K562 (cell line): ENCODE measurements around the gene SCAP. TPM values are rescaled to one million over a fixed set of nuclear protein-coding genes. Genes with fewer than 3 reads are reported as not detected.

Experiments used
- ATAC-seq: fragments of 200-7000 bp; cut with Tn5 transposase; 3 replicates; pipeline ENCODE4 v1.9.1; 2020; ENCODE audit warnings: moderate library complexity
- BruUV-seq: library from RNA; stranded (reverse); fragments of 400-500 nt; replicated peaks from 2 replicates; lab custom pipeline; 2021; lab: Mats Ljungman, UMichigan
- CTCF ChIA-PET: fragments of 300-600 bp; formaldehyde crosslinking; extraction: SDS; loops from one replicate; lab custom pipeline; 2021; ENCODE audit warnings: low intra/inter-chr PET ratio; lab: Yijun Ruan, JAX
- POLR2A ChIA-PET: fragments of 300-600, 350-650 bp; sonication (Branson Sonifier 250); formaldehyde crosslinking; extraction: SDS; loops from one replicate; lab custom pipeline; 2021; ENCODE audit warnings: antibody characterized with exemption, inconsistent platforms; lab: Yijun Ruan, JAX
- DNase-seq, 4 experiments: peaks; one replicate each; pipeline versions ENCODE4 v3.0.0 to v3.0.0-alpha.2; 2011 to 2018; ENCODE audit warnings: low spot score in 3 of 4, mixed read lengths in 3 of 4; ENCODE audit errors: extremely low read depth in 1 of 4
- FAIRE-seq: peaks from 2 replicates; lab custom pipeline; 2011; peaks lifted over from hg19 to GRCh38; lab: Jason Lieb, UNC
- H2AFZ ChIP-seq: 2 replicates; pipeline ENCODE4 v1.6.0; 2011; ENCODE audit warnings: low read depth, low read length, control low read depth, inconsistent platforms
- H3K27ac ChIP-seq: fragments of 200-600 bp; 3 replicates; pipeline ENCODE4 v1.8.0; 2011; ENCODE audit warnings: low read depth, mild to moderate bottlenecking, control low read depth, inconsistent platforms, low read length, moderate library complexity, mixed read lengths; ENCODE audit errors: extremely low read depth
- H3K27me3 ChIP-seq, 2 experiments: fragments of 300-600 bp in 1 of 2; 2 replicates in 1 of 2; 3 replicates in 1 of 2; pipeline versions ENCODE4 v1.6.0 to v1.8.0; 2011; ENCODE audit warnings: inconsistent platforms in 2 of 2, low read length in 2 of 2, mild to moderate bottlenecking in 1 of 2, mixed read lengths in 1 of 2, moderate library complexity in 1 of 2; ENCODE audit not compliant: control insufficient read depth in 2 of 2, insufficient read depth in 2 of 2
- H3K36me3 ChIP-seq: fragments of 300-600 bp; 3 replicates; pipeline ENCODE4 v1.8.0; 2011; ENCODE audit warnings: mild to moderate bottlenecking, low read length, inconsistent platforms; ENCODE audit not compliant: control insufficient read depth, insufficient read depth
- H3K4me1 ChIP-seq, 2 experiments: fragments of 200-600 bp in 1 of 2; replicated peaks in 1 of 2; 2 replicates in 1 of 2; 3 replicates in 1 of 2; pipeline versions ENCODE4 v1.5.1 to v1.8.0; 2011; ENCODE audit warnings: inconsistent platforms in 2 of 2, low read length in 2 of 2, mild to moderate bottlenecking in 1 of 2, mixed read lengths in 1 of 2, moderate library complexity in 1 of 2; ENCODE audit not compliant: control insufficient read depth in 2 of 2, insufficient read depth in 2 of 2
- H3K4me2 ChIP-seq: 2 replicates; pipeline ENCODE4 v1.6.1; 2011; ENCODE audit warnings: low read length, control low read depth, inconsistent platforms, mixed read lengths; ENCODE audit not compliant: insufficient read depth
- H3K4me3 ChIP-seq: fragments of 200-600 bp; sonication (generic), shearing (Covaris generic); 2 replicates; pipeline ENCODE4 v1.5.1; 2016; ENCODE audit warnings: control low read depth, inconsistent platforms
- H3K79me2 ChIP-seq: fragments of 200-600 bp; 3 replicates; pipeline ENCODE4 v1.8.0; 2011; ENCODE audit warnings: low read length, inconsistent platforms; ENCODE audit not compliant: control insufficient read depth, insufficient read depth
- H3K9ac ChIP-seq, 2 experiments: 2 replicates each; pipeline versions ENCODE4 v1.6.0 to v1.6.1; 2011; ENCODE audit warnings: low read depth in 2 of 2, low read length in 2 of 2, control low read depth in 1 of 2, inconsistent platforms in 1 of 2, mild to moderate bottlenecking in 1 of 2, mixed read lengths in 1 of 2; ENCODE audit not compliant: insufficient read depth in 1 of 2
- H3K9me1 ChIP-seq: one replicate; pipeline ENCODE4 v1.6.0; 2011; ENCODE audit warnings: inconsistent platforms, mild to moderate bottlenecking, low read length, moderate library complexity; ENCODE audit not compliant: control insufficient read depth, insufficient read depth
- H3K9me3 ChIP-seq: replicated peaks from 2 replicates; pipeline ENCODE4 v1.5.1; 2011; ENCODE audit warnings: low read depth, low read length, inconsistent platforms; ENCODE audit not compliant: control insufficient read depth, insufficient read depth
- H4K20me1 ChIP-seq: replicated peaks from 2 replicates; pipeline ENCODE4 v1.6.1; 2011; ENCODE audit warnings: low read length, inconsistent platforms, mixed read lengths; ENCODE audit not compliant: control insufficient read depth, insufficient read depth
- BCL6 ChIP-seq: fragments of 250-450 bp; sonication (Bioruptor Pico); IDR thresholded peaks from 2 replicates; pipeline ENCODE4 v1.4.0; 2020
- C11orf30 ChIP-seq: fragments of 450-650 bp; IDR thresholded peaks from 2 replicates; pipeline ENCODE4 v1.6.1; 2016; ENCODE audit warnings: low read depth, mild to moderate bottlenecking
- CHD1 ChIP-seq: fragments of 200-600 bp; sonication (generic); IDR thresholded peaks from one replicate; pipeline ENCODE4 v1.6.1; 2012; ENCODE audit warnings: mild to moderate bottlenecking, moderate library complexity, low read length, inconsistent platforms
- HSF4 ChIP-seq: fragments of 250-450 bp; sonication (Bioruptor Pico); IDR thresholded peaks from 2 replicates; pipeline ENCODE4 v2.1.2; 2022; ENCODE audit warnings: mild to moderate bottlenecking, moderate library complexity, borderline replicate concordance
- MAFF ChIP-seq: IDR thresholded peaks from 2 replicates; pipeline ENCODE4 v1.6.1; 2012; ENCODE audit warnings: low read length, improper control_type of control experiment
- MAFG ChIP-seq: fragments of 450-650 bp; conservative IDR thresholded peaks from 2 replicates; pipeline ENCODE4 v1.6.1; 2016; ENCODE audit warnings: missing genetic modification characterization, missing compliant biosample characterization
- MAFK ChIP-seq: IDR thresholded peaks from 2 replicates; pipeline ENCODE4 v1.6.1; 2011; ENCODE audit warnings: low read length, improper control_type of control experiment
- U2AF2 ChIP-seq: fragments of 200-400 bp; formaldehyde crosslinking; optimal IDR thresholded peaks from 2 replicates; pipeline ENCODE3; 2017; ENCODE audit warnings: low read depth, mild to moderate bottlenecking, low read length
- ZNF316 ChIP-seq: fragments of 450-650 bp; IDR thresholded peaks from 2 replicates; pipeline ENCODE4 v1.6.1; 2016
- ZNF586 ChIP-seq: fragments of 450-650 bp; formaldehyde crosslinking; conservative IDR thresholded peaks from 2 replicates; pipeline ENCODE4 v1.4.0; 2020; ENCODE audit warnings: mild to moderate bottlenecking, moderate library complexity
- ZNF707 ChIP-seq: fragments of 250-450 bp; sonication (Bioruptor Pico); conservative IDR thresholded peaks from 2 replicates; pipeline ENCODE4 v1.8.0; 2022; ENCODE audit warnings: inconsistent platforms, mild to moderate bottlenecking, moderate library complexity
- ZNF717 ChIP-seq: fragments of 250-450 bp; sonication (Bioruptor Pico); IDR thresholded peaks from 2 replicates; pipeline ENCODE4 v1.5.0; 2021
- WGBS: fragments of 100-300 bp; shearing (Covaris generic); methylation state at CpG from one replicate; pipeline ENCODE4 v1.1.6; 2016; ENCODE audit warnings: low coverage, mixed read lengths; ENCODE audit not compliant: insufficient coverage; ENCODE audit errors: missing lambda C conversion rate; 5-methylcytosine and 5-hydroxymethylcytosine counted together
- in situ Hi-C: fragments of 300-500 bp; cut with MboI; formaldehyde crosslinking; loops from 4 replicates; pipeline ENCODE4 v1.15.0; 2018; ENCODE audit warnings: inconsistent platforms, mixed read lengths
- intact Hi-C: fragments of 100-400 bp; cut with micrococcal nuclease; formaldehyde crosslinking; loops from 2 replicates; pipeline ENCODE4 v1.14.2; 2022
- polyA plus RNA-seq, 8 experiments: library from polyadenylated mRNA; depleted of rRNA in 4 of 8; stranded (reverse) in 5 of 8; unstranded in 3 of 8; fragments of >200 nt; fragmentation: Nextera tagmentation in 2 of 8; fragmentation: Illumina TruSeq in 1 of 8; extraction: Ambion mirVana in 2 of 8; extraction: Trizol in 1 of 8; gene quantifications; 2 replicates each; pipeline versions ENCODE4 v1.2.1 to v1.2.3, GENCODE V29; 2011 to 2014; ENCODE audit warnings: inconsistent platforms in 1 of 8, missing spikeins in 1 of 8
- total RNA-seq, 7 experiments: library from RNA; depleted of rRNA in 6 of 7; stranded (reverse); fragments of >200 nt in 6 of 7; fragmentation: Illumina TruSeq in 2 of 7; extraction: Trizol in 2 of 7; gene quantifications; 2 replicates each; pipeline versions ENCODE4 v1.2.1 to v1.2.3, GENCODE V29; 2011 to 2021; ENCODE audit warnings: low replicate concordance in 1 of 7
- TF ChIP-seq, protein P1 (sequence below): fragments of 250-450 bp; sonication (Bioruptor Pico); IDR thresholded peaks from 2 replicates; pipeline ENCODE4 v1.5.1; 2021; ENCODE audit warnings: mild to moderate bottlenecking

SCAP gene
- total and polyA plus RNA-seq, 9 of the 15 experiments (the other 6 are each of a cell fraction or from before 2014, with no cell fraction given) = 2.6 to 104 (median 37.8) TPM

DNA sequence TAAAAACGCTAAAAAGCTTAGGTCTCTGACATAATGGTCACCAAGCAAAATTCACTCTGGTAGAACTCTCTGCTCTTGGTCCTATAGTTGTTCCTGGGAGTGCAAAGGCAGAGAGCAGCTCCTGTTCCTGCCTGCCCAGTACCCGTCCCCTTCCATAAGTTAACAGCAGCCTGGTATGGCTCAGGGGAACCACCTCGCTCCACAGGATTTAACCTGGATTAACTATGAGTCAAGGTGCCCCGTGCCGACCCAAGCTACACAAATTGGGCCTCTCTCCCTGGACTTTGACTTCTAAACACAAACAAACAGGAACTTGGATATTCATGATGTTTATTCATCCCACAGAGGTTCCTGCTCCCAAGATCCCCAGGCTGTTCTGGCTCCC lies 32.1 kb downstream of the SCAP start:
- peaks cover 46% of the 10 kb centered on the region for H3K36me3 ChIP-seq
- no peaks in the 10 kb centered on the region; a peak in 1 of 5 replicates for H3K4me1 ChIP-seq
- BruUV-seq = no TSS peak
- H3K9me3 ChIP-seq = no peaks in the 10 kb centered on the region
- no peaks in the 10 kb centered on the region; the same call in 1 of the 2 replicates for H4K20me1 ChIP-seq
- peaks cover 58% of the 10 kb centered on the region for H3K79me2 ChIP-seq
- TF ChIP-seq U2AF2 (no peak), ZNF707 (CRISPR knock-in tag) (no peak), HSF4 (no peak)
- in situ Hi-C loops (no loop called here), intact Hi-C loops (no loop called here)
- H3K27me3 ChIP-seq = no peaks in the 10 kb centered on the region
- CTCF ChIA-PET = no interaction called here
- H3K4me3 ChIP-seq = no peak overlapping the region
- no peak overlapping the region for H3K4me2 ChIP-seq
- peak overlapping the region; percentile 16; the same call in 1 of the 3 replicates for H3K27ac ChIP-seq
- DNase-seq (peak in 1 of 4 experiments; percentile 4), ATAC-seq (no peak), FAIRE-seq (no peak)
- no peak overlapping the region for H2AFZ ChIP-seq
- H3K9me1 ChIP-seq = no peaks in the 10 kb centered on the region
- POLR2A ChIA-PET = interaction anchor here (1.0 to 1.2 kb wide), 3 partner anchors 31 to 338 kb away, joined by 3 read pairs; partner anchors contain the start of gene SMARCC1
- H3K9ac ChIP-seq = peak overlapping the region in 1 of 2 experiments; percentile 54; a peak in 1 of 4 replicates
- 72% methylated on average over 5 of the region's 5 CpGs for WGBS

DNA sequence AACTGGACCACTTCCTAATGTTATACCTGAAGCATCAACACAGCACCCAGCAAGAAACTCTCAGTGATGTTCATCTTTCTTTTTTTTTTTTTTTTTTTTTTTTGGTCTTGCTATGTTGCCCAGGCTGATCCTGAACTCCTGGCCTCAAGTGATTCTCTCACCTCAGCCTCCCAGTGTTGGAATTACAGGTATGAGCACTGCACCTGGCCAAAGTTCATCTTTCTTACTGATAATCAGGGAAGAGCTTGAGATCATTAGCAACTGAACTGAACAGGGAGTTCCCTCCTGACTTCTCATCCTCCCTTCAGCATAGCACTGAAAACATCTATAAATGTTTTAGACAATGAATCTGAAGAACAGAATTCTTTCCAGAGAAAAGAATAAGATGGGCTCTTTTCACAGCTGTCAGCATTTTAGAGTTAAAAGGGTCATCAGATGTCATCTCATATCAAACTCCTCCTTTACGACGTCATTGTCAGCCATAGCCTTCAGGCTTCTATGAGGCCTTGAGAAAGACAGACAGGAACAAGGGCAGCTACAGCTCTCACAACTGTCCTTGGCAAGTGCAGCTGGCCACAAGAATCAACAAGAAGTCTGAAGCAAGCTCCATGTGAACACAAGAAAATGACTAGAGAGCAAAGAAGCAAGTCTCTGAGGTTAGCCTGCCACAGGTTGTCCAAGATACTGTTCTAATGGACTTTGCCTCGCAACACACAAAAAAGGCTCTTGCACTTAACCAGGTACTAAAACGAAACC lies 33.8 kb downstream of the SCAP start:
- CTCF ChIA-PET = no interaction called here
- in situ Hi-C loops = no loop called here
- H3K36me3 ChIP-seq = peaks cover 56% of the 10 kb centered on the region
- H3K4me3 ChIP-seq = no peak overlapping the region
- no peaks in the 10 kb centered on the region for H3K9me1 ChIP-seq
- no peak overlapping the region for H2AFZ ChIP-seq
- H3K9me3 ChIP-seq = no peaks in the 10 kb centered on the region
- BruUV-seq = no TSS peak
- 79% methylated on average over 4 of the region's 4 CpGs for WGBS
- FAIRE-seq = no peak
- POLR2A ChIA-PET = interaction anchor here (0.6 to 1.2 kb wide), 5 partner anchors 8 to 272 kb away, joined by 3 read pairs; no protein-coding TSS in a partner anchor
- no peak overlapping the region for H3K9ac ChIP-seq
- TF ChIP-seq ZNF316 (peak; percentile 73), MAFK (peak; percentile 46; the same call in 1 of the 2 replicates), CHD1 (no peak), C11orf30 (peak; percentile 43), BCL6 (no peak), MAFF (peak; percentile 48), MAFG (peak; percentile 38; the same call in 1 of the 2 replicates), ZNF717 (CRISPR knock-in tag) (no peak), ZNF586 (CRISPR knock-in tag) (no peak)
- TF ChIP-seq, protein P1, sequence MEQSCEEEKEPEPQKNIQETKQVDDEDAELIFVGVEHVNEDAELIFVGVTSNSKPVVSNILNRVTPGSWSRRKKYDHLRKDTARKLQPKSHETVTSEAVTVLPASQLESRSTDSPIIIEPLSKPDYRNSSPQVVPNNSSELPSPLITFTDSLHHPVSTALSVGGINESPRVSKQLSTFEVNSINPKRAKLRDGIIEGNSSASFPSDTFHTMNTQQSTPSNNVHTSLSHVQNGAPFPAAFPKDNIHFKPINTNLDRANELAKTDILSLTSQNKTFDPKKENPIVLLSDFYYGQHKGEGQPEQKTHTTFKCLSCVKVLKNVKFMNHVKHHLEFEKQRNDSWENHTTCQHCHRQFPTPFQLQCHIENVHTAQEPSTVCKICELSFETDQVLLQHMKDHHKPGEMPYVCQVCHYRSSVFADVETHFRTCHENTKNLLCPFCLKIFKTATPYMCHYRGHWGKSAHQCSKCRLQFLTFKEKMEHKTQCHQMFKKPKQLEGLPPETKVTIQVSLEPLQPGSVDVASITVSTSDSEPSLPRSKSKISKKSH = no peak
- ATAC-seq = no peak
- H3K4me2 ChIP-seq = no peak overlapping the region
- no peak overlapping the region for H3K27ac ChIP-seq
- H3K4me1 ChIP-seq = no peaks in the 10 kb centered on the region; a peak in 1 of 5 replicates
- no peaks in the 10 kb centered on the region for H3K27me3 ChIP-seq
- no peaks in the 10 kb centered on the region; the same call in 1 of the 2 replicates for H4K20me1 ChIP-seq
- no peak for DNase-seq
- intact Hi-C loops = no loop called here
- peaks cover 46% of the 10 kb centered on the region for H3K79me2 ChIP-seq
